ENCODE measurements around the gene ARHGAP15. TPM values are rescaled to one million over a fixed set of nuclear protein-coding genes. Genes with fewer than 3 reads are reported as not detected.

Gene ARHGAP15
- total and polyA plus RNA-seq, 4 donors = 3.8 to 17.9 (median 13.2) TPM

DNA sequence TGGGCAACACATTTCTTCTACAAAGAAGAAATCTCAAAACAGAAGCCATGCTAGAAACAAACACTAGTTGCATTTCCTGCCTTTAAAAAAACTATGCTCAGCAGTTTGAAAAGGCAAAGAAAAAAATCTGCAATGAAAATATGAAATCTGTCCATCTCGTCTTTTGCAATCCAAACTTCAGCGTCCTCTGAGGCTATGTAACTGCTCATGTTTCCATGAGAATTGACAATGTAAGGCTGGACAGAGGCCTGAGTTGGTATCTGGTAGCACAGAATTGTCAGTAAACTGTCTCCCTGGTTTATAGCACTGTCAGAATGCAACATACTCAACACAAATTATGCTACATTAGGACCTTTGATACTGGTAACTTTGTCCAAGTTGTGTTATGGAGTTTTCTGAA is 429.9 kb downstream of the ARHGAP15 start:
- TF ChIP-seq RAD21 (IDR thresholded peaks at IDR 0.05) = no peak
- TF ChIP-seq GABPA (IDR thresholded peaks at IDR 0.05 in 1 of 2, conservative IDR thresholded peaks at IDR 0.05 in 1 of 2) = no peak
- no peak for TF ChIP-seq ZBTB33 (IDR thresholded peaks at IDR 0.05)
- no peak for TF ChIP-seq TAF1 (conservative IDR thresholded peaks at IDR 0.05)
- 65% methylated on average over 2 of the region's 2 CpGs for WGBS
- H3K9ac ChIP-seq (ENCODE audit: low read depth in 1 of 2, low read length in 2 of 2) = no peak overlapping the region
- no peaks in the 10 kb centered on the region for H3K4me1 ChIP-seq (ENCODE audit: control insufficient read depth in 4 of 4, insufficient read depth in 4 of 4, low read length in 3 of 4)
- no peaks in the 10 kb centered on the region for H3K36me3 ChIP-seq (ENCODE audit: control insufficient read depth in 4 of 4, insufficient read depth in 3 of 4, low read depth in 1 of 4, low read length in 3 of 4)
- H3K27me3 ChIP-seq (ENCODE audit: control insufficient read depth in 4 of 4, insufficient read depth in 4 of 4, low read length in 3 of 4) = no peaks in the 10 kb centered on the region
- no peak overlapping the region for H3K27ac ChIP-seq (ENCODE audit: low read depth in 1 of 2, low read length in 2 of 2)
- DNase-seq (ENCODE audit: low spot score) = no peak
- H3K4me3 ChIP-seq (ENCODE audit: low read depth in 1 of 3, low read length in 3 of 3) = no peak overlapping the region
- no peaks in the 10 kb centered on the region for H3K9me3 ChIP-seq (ENCODE audit: control insufficient read depth in 4 of 4, low read length in 3 of 4)

DNA sequence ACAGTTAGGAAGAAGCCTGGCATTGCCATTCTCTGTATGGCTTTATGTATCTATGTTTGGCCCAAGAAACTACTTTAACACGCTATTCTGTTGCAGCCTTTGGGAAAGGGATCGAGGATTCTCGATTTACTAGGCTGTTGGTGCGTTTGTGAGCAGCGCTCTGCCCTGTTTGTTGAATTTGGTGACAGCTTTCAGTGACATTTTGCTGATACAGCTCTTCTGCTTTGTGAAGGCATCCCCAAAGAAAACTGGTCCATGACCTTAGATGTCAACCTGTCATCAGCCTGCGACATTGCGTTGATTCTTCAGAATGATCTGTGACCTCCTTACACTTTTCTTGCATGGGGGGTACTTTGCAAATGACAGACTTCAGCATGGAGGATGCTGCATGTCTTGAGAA is 431.5 kb downstream of the ARHGAP15 start:
- H3K36me3 ChIP-seq (ENCODE audit: control insufficient read depth in 4 of 4, insufficient read depth in 3 of 4, low read depth in 1 of 4, low read length in 3 of 4) = no peaks in the 10 kb centered on the region
- DNase-seq (ENCODE audit: low spot score) = no peak

More for the DNA sequence above, 431.5 kb downstream of the ARHGAP15 start:
- TF ChIP-seq FOXA2 (IDR thresholded peaks at IDR 0.05) = no peak
- no peak for TF ChIP-seq ZBTB33 (IDR thresholded peaks at IDR 0.05)
- no peak for TF ChIP-seq GABPA (IDR thresholded peaks at IDR 0.05 in 1 of 2, conservative IDR thresholded peaks at IDR 0.05 in 1 of 2)
- no peak for TF ChIP-seq NR2F2 (IDR thresholded peaks at IDR 0.05)
- TF ChIP-seq, protein P1, sequence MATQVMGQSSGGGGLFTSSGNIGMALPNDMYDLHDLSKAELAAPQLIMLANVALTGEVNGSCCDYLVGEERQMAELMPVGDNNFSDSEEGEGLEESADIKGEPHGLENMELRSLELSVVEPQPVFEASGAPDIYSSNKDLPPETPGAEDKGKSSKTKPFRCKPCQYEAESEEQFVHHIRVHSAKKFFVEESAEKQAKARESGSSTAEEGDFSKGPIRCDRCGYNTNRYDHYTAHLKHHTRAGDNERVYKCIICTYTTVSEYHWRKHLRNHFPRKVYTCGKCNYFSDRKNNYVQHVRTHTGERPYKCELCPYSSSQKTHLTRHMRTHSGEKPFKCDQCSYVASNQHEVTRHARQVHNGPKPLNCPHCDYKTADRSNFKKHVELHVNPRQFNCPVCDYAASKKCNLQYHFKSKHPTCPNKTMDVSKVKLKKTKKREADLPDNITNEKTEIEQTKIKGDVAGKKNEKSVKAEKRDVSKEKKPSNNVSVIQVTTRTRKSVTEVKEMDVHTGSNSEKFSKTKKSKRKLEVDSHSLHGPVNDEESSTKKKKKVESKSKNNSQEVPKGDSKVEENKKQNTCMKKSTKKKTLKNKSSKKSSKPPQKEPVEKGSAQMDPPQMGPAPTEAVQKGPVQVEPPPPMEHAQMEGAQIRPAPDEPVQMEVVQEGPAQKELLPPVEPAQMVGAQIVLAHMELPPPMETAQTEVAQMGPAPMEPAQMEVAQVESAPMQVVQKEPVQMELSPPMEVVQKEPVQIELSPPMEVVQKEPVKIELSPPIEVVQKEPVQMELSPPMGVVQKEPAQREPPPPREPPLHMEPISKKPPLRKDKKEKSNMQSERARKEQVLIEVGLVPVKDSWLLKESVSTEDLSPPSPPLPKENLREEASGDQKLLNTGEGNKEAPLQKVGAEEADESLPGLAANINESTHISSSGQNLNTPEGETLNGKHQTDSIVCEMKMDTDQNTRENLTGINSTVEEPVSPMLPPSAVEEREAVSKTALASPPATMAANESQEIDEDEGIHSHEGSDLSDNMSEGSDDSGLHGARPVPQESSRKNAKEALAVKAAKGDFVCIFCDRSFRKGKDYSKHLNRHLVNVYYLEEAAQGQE (IDR thresholded peaks at IDR 0.05) = no peak
- no peak for TF ChIP-seq ATF3 (IDR thresholded peaks at IDR 0.05)
- no peak for TF ChIP-seq HNF4A (conservative IDR thresholded peaks at IDR 0.05)
- no peak for TF ChIP-seq JUND (IDR thresholded peaks at IDR 0.05)
- TF ChIP-seq, protein P2, sequence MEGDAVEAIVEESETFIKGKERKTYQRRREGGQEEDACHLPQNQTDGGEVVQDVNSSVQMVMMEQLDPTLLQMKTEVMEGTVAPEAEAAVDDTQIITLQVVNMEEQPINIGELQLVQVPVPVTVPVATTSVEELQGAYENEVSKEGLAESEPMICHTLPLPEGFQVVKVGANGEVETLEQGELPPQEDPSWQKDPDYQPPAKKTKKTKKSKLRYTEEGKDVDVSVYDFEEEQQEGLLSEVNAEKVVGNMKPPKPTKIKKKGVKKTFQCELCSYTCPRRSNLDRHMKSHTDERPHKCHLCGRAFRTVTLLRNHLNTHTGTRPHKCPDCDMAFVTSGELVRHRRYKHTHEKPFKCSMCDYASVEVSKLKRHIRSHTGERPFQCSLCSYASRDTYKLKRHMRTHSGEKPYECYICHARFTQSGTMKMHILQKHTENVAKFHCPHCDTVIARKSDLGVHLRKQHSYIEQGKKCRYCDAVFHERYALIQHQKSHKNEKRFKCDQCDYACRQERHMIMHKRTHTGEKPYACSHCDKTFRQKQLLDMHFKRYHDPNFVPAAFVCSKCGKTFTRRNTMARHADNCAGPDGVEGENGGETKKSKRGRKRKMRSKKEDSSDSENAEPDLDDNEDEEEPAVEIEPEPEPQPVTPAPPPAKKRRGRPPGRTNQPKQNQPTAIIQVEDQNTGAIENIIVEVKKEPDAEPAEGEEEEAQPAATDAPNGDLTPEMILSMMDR (IDR thresholded peaks at IDR 0.05; ENCODE audit: low read depth, low read length, missing input control) = no peak
- TF ChIP-seq TAF1 (conservative IDR thresholded peaks at IDR 0.05) = no peak
- no peak for TF ChIP-seq EGR1 (IDR thresholded peaks at IDR 0.05; ENCODE audit: low read depth in 2 of 2)
- TF ChIP-seq RXRA (IDR thresholded peaks at IDR 0.05) = no peak
- TF ChIP-seq FOXA1 (IDR thresholded peaks at IDR 0.05) = no peak
- no peak for TF ChIP-seq RAD21 (IDR thresholded peaks at IDR 0.05)
- no peak for TF ChIP-seq YY1 (IDR thresholded peaks at IDR 0.05)
- TF ChIP-seq MAX (IDR thresholded peaks at IDR 0.05) = no peak
- no peak for TF ChIP-seq HNF4G (IDR thresholded peaks at IDR 0.05)
- no peak for TF ChIP-seq SP1 (IDR thresholded peaks at IDR 0.05)
- Histone ChIP-seq H3K4me3 (ENCODE audit: low read depth in 1 of 3, low read length in 3 of 3) (no peak overlapping the region), H3K9ac (ENCODE audit: low read depth in 1 of 2, low read length in 2 of 2) (no peak overlapping the region), H3K27me3 (ENCODE audit: control insufficient read depth in 4 of 4, insufficient read depth in 4 of 4, low read length in 3 of 4) (no peaks in the 10 kb centered on the region), H3K9me3 (ENCODE audit: control insufficient read depth in 4 of 4, low read length in 3 of 4) (no peaks in the 10 kb centered on the region), H3K27ac (ENCODE audit: low read depth in 1 of 2, low read length in 2 of 2) (no peak overlapping the region), H3K4me1 (ENCODE audit: control insufficient read depth in 4 of 4, insufficient read depth in 4 of 4, low read length in 3 of 4) (no peaks in the 10 kb centered on the region)
- WGBS = 90% methylated on average over 7 of the region's 7 CpGs

Measured in liver (tissue), 9 donors.